ENCODE results near the gene LMTK2. TPM values are rescaled to one million over a fixed set of nuclear protein-coding genes. Genes with fewer than 3 reads are reported as not detected.

The LMTK2 gene
- total RNA-seq, 1 donor from 2014 or later: 12.7 TPM

- no peak for DNase-seq (ENCODE audit: low spot score)
- ATAC-seq: peak; percentile 11
Observed at GRCh38 chr7:98135984-98136383, 29.3 kb downstream of the LMTK2 start.

- ATAC-seq: peak; percentile 32
- DNase-seq (ENCODE audit: low spot score): no peak
Observed at GRCh38 chr7:98136423-98136822, 29.8 kb downstream of the LMTK2 start.

- ATAC-seq (peak; percentile 48), DNase-seq (ENCODE audit: low spot score) (no peak)
Observed at GRCh38 chr7:98137134-98137825, 30.6 kb downstream of the LMTK2 start.

GRCh38 chr7:98137826-98138151 is 31.1 kb downstream of the LMTK2 start:
- DNase-seq (ENCODE audit: low spot score) (no peak), ATAC-seq (no peak)

GRCh38 chr7:98138672-98139071 is 32.0 kb downstream of the LMTK2 start:
- ATAC-seq: no peak
- no peak for DNase-seq (ENCODE audit: low spot score)

- no peak for ATAC-seq
Observed at GRCh38 chr7:98142658-98143057, 36.0 kb downstream of the LMTK2 start.

GRCh38 chr7:98148607-98149006 is 41.9 kb downstream of the LMTK2 start:
- no peak for ATAC-seq

More at GRCh38 chr7:98142658-98143057, 36.0 kb downstream of the LMTK2 start:
- no peak for DNase-seq (ENCODE audit: low spot score)

GRCh38 chr7:98149116-98149692 is 42.5 kb downstream of the LMTK2 start:
- ATAC-seq: no peak
- no peak for DNase-seq (ENCODE audit: low spot score)

More at GRCh38 chr7:98148607-98149006, 41.9 kb downstream of the LMTK2 start:
- DNase-seq (ENCODE audit: low spot score): no peak

- no peak for DNase-seq (ENCODE audit: low spot score)
- ATAC-seq: no peak
Observed at GRCh38 chr7:98151884-98152283, 45.2 kb downstream of the LMTK2 start.

- ATAC-seq (no peak), DNase-seq (ENCODE audit: low spot score) (no peak)
Observed at GRCh38 chr7:98156700-98157099, 50.0 kb downstream of the LMTK2 start.

- ATAC-seq (no peak), DNase-seq (ENCODE audit: low spot score) (no peak)
Observed at GRCh38 chr7:98157761-98158160, 51.1 kb downstream of the LMTK2 start.

- no peak for ATAC-seq
- DNase-seq (ENCODE audit: low spot score): no peak
Observed at GRCh38 chr7:98162758-98163157, 56.1 kb downstream of the LMTK2 start.

GRCh38 chr7:98163269-98163668 is 56.6 kb downstream of the LMTK2 start:
- ATAC-seq: no peak
- no peak for DNase-seq (ENCODE audit: low spot score)

GRCh38 chr7:98163704-98164494 is 57.2 kb downstream of the LMTK2 start:
- peak; percentile 82 for DNase-seq (ENCODE audit: low spot score)
- ATAC-seq: peak; percentile 81

- ATAC-seq (peak; percentile 83), DNase-seq (ENCODE audit: low spot score) (peak; percentile 72)
Observed at GRCh38 chr7:98165827-98166667, 59.4 kb downstream of the LMTK2 start.

- ATAC-seq (no peak), DNase-seq (ENCODE audit: low spot score) (no peak)
Observed at GRCh38 chr7:98166668-98166970, 60.0 kb downstream of the LMTK2 start.

- DNase-seq (ENCODE audit: low spot score) (no peak), ATAC-seq (no peak)
Observed at GRCh38 chr7:98167653-98168052, 61.0 kb downstream of the LMTK2 start.

- DNase-seq (ENCODE audit: low spot score): no peak
- peak; percentile 69 for ATAC-seq
Observed at GRCh38 chr7:98168181-98168903, 61.7 kb downstream of the LMTK2 start.

GRCh38 chr7:98168904-98169621 is 62.4 kb downstream of the LMTK2 start:
- DNase-seq (ENCODE audit: low spot score) (no peak), ATAC-seq (no peak)

- DNase-seq (ENCODE audit: low spot score): no peak
- no peak for ATAC-seq
Observed at GRCh38 chr7:98170966-98171365, 64.3 kb downstream of the LMTK2 start.
